Left ventricle myocardium inferior (tissue), 1 donor: ENCODE results near the gene ABHD4. TPM values are rescaled to one million over a fixed set of nuclear protein-coding genes. Genes with fewer than 3 reads are reported as not detected.

Source experiments
- DNase-seq: peaks from one replicate; pipeline ENCODE4 v3.0.0-alpha.2; 2020
- H3K27ac ChIP-seq: fragments of 200-600 bp; replicated peaks from 2 replicates; pipeline ENCODE4 v1.8.0; 2021
- H3K27me3 ChIP-seq: fragments of 200-600 bp; 2 replicates; pipeline ENCODE4 v1.8.0; 2021; ENCODE audit warnings: low read depth
- H3K36me3 ChIP-seq: fragments of 200-600 bp; 2 replicates; pipeline ENCODE4 v1.8.0; 2021
- H3K4me1 ChIP-seq: fragments of 200-600 bp; 2 replicates; pipeline ENCODE4 v1.8.0; 2021
- H3K4me3 ChIP-seq: fragments of 200-600 bp; 2 replicates; pipeline ENCODE4 v1.8.0; 2021; ENCODE audit warnings: mild to moderate bottlenecking, moderate library complexity
- H3K9me3 ChIP-seq: fragments of 200-600 bp; replicated peaks from 2 replicates; pipeline ENCODE4 v1.8.0; 2021
- CTCF ChIP-seq: fragments of 200-600 bp; IDR thresholded peaks from 2 replicates; pipeline ENCODE4 v1.8.0; 2021; ENCODE audit warnings: antibody characterized with exemption, mild to moderate bottlenecking, borderline replicate concordance
- intact Hi-C: fragments of 100-400 bp; cut with micrococcal nuclease; formaldehyde crosslinking; loops from one replicate; pipeline ENCODE4 v1.11.0; 2022
- total RNA-seq: library from RNA; stranded (reverse); fragmentation: NEBNext Ultra II Directional; extraction: Animal tissue kit (Norgen Biotek cat#: 25700); gene quantifications from one replicate; pipeline ENCODE4 v1.2.1, GENCODE V29; 2021
- donor health status: DM: no; HTN: yes; CAD: no; lungs with severe emphysema.

The ABHD4 gene
- total RNA-seq, 1 donor from 2014 or later = 23.2 TPM

DNA sequence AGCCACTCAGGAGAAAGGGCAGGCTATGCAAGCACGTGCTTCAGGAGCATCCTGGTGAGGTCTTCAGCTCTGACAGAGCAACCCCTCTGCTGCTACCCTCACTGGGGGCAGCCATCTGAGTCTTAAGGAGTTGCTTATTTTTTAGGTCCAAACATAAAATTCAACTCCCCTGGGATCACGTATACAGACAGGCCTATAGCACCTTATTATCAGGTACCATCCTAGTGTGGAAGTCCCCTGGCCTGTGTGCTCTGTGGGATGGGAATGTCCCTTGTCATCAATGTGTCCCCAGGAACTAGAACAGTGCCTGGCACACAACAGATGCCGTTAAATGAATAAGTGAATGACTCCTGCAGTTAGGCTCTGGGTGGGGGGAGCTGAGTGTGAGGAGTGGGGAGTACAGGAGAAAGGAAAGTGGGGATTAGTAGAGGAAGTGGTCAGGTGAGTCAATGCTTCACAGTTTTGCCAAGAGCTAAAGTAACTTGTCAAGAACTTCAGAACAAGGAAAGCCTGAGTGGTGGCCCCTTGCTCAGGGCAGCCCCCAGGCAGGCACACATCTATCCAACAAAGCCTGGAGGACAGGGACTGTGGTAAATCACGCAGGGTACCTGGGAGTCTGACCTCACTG, 42.6 kb upstream of the ABHD4 start:
- H3K27me3 ChIP-seq = no peaks in the 10 kb centered on the region
- H3K9me3 ChIP-seq = no peaks in the 10 kb centered on the region
- peaks cover 50% of the 10 kb centered on the region for H3K4me1 ChIP-seq
- intact Hi-C loops = loop anchor here (10.0 kb wide), 1 partner anchor 161 kb away; no protein-coding TSS in a partner anchor
- H3K27ac ChIP-seq = no peak overlapping the region
- TF ChIP-seq CTCF = no peak
- H3K4me3 ChIP-seq = no peak overlapping the region
- H3K36me3 ChIP-seq = no peaks in the 10 kb centered on the region
- DNase-seq = no peak

DNA sequence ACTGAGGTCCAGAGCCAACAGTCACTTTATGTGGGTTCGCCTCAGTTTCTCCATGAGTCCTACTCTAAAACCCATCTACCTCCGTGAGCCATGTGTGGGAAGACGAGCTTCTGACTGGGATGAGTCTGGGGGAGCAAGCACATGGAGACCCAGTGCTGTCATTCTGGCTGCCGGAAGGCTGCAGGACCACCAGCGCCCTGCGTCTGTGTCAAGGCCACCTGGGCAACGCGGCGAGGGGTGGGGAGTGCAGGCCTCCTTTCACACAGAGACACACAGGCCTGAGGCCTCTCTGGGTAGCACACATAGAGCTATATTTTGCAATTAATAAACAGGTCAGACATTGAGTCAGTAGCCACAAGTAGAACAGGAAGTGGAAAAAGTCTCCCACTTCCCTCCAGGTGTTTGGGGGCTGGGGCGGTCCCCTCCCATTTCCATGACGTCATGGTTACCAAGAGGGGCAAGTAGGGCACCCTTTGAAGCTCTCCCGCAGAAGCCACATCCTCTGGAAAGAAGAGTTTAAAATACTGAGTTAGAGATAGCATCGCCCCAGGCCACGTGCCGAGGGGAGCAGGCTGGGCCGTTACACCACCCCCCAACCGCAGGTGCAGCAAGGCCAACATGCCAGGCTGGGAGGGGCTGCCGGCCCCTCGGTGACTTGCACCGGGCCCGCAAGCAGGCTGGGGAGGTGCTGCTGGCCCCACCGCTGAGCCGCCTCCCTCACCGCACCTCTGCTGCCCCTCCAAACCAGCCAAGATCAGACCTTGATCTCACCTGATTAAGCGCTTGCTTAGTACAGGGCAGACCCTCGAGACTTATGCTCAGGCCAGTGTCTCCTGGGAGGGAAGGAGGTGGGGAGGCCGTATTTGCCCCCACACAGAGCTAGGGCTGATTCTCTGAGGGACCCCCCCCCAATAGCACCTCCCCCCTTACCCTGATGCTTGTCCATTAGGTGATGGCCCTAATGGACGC, 41.8 kb upstream of the ABHD4 start:
- DNase-seq = no peak
- Histone ChIP-seq H3K27ac (peak overlapping the region; percentile 59), H3K36me3 (no peaks in the 10 kb centered on the region), H3K9me3 (no peaks in the 10 kb centered on the region), H3K4me1 (peaks cover 44% of the 10 kb centered on the region), H3K4me3 (peak overlapping the region; percentile 49), H3K27me3 (no peaks in the 10 kb centered on the region)
- no peak for TF ChIP-seq CTCF
- intact Hi-C loops = loop anchor here (10.0 kb wide), 1 partner anchor 162 kb away; no protein-coding TSS in a partner anchor

DNA sequence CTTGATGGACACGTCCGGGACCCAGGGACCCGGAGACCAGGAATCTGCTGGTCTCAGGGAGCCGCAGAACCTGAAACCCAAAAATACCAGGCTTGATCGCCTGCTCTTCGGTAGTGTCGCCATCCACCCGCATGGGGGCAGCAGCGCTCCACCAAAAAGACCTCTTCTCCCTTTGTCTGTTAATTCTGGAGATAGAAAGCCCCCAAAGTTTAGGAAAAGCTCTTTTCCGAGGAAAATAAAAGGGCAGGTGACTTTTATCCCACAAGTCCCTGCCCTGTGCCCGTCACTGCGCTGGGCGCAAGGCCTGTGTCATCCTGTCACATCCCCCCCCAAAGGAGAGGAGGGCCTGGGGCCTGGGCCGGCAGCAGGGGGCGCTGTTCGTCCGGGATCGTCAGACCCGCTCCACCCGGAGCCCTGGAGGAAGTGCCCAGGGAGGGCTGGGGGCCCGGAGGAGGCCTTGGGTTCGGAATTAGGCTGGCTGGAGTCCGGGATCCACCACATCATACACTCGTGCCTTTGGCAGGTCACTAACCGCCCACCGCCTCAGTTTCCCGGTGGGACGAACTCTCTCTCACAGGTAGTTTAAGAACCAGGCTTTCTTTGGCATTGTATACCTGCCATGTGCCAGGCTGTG, 41.0 kb upstream of the ABHD4 start:
- Histone ChIP-seq H3K4me1 (peaks cover 44% of the 10 kb centered on the region), H3K4me3 (peak overlapping the region; percentile 49), H3K9me3 (no peaks in the 10 kb centered on the region), H3K27ac (peak overlapping the region; percentile 59), H3K36me3 (no peaks in the 10 kb centered on the region), H3K27me3 (no peaks in the 10 kb centered on the region)
- peak; percentile 83 for DNase-seq
- peak; percentile 98 for TF ChIP-seq CTCF
- intact Hi-C loops = loop anchor here (10.0 kb wide), 1 partner anchor 162 kb away; no protein-coding TSS in a partner anchor

DNA sequence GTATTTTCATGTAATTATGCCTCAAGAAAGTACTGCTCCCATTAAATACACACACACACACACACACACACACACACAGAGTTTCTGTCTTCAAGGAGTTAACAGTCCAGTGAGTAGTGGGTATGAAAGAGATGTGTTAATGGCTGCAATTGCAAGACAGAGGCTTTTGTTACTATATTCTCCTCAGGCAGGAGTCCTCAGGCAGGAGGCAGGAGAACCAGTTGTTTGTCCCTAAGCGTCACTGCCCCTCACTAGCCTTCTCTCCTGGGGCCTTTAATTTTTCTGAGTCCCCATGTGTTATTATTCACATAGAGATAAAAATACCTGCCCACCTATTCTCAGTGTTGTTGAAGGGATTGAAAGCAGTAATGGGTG, 40.3 kb upstream of the ABHD4 start:
- TF ChIP-seq CTCF = no peak

DNA sequence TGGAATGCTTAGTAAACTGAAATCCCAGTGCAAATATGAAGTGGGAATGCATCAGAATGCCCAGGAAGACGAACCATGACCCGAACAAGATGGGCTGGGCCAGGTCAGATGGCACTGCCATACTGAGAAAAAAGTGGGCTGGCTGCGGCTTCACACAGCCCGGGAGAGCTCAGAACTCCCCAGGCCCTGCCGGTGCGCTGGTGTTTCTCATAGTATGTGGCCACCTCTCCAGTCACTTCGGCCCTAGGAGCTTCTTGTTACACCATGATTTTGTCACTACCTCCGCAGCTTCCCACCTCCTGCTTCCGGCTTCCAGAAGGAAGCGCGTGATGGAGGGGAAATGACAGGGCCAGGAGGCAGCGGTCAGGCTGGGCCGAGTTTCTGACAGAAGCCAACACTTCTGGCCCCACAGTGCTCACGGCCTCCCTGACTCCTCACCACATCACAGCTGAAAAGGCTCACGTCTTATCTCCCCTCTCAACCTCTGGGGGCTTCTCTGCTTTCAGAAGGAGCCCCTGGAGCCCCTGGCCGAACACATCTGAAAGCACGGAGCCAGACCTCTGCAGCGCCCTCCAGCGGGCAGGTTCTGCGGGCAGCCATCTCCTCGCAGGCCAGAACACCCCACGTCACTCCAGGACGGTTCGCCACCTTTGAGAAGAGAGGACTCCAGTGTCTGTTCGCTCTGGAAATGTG, 39.7 kb upstream of the ABHD4 start:
- no peak for TF ChIP-seq CTCF
- no peaks in the 10 kb centered on the region for H3K27me3 ChIP-seq
- no peak overlapping the region for H3K4me3 ChIP-seq
- intact Hi-C loops = loop anchor here (10.0 kb wide), 1 partner anchor 164 kb away; no protein-coding TSS in a partner anchor
- H3K36me3 ChIP-seq = peaks cover 2% of the 10 kb centered on the region
- peaks cover 44% of the 10 kb centered on the region for H3K4me1 ChIP-seq
- DNase-seq = no peak
- H3K27ac ChIP-seq = peak overlapping the region; percentile 67
- H3K9me3 ChIP-seq = no peaks in the 10 kb centered on the region

More for the DNA sequence above, 40.3 kb upstream of the ABHD4 start:
- intact Hi-C loops = loop anchor here (10.0 kb wide), 1 partner anchor 163 kb away; no protein-coding TSS in a partner anchor
- Histone ChIP-seq H3K4me3 (no peak overlapping the region), H3K27me3 (no peaks in the 10 kb centered on the region), H3K27ac (peak overlapping the region; percentile 67), H3K36me3 (no peaks in the 10 kb centered on the region), H3K4me1 (peaks cover 44% of the 10 kb centered on the region), H3K9me3 (no peaks in the 10 kb centered on the region)
- DNase-seq = no peak
